Karpas-422 (cell line): ENCODE data around the gene ILK. TPM values are rescaled to one million over a fixed set of nuclear protein-coding genes. Genes with fewer than 3 reads are reported as not detected.
A peak's percentile ranks its signal among the peaks of the same experiment; 100 is the strongest.

Experiments
- DNase-seq: peaks from one replicate; pipeline ENCODE4 v3.0.0-alpha.2; 2015
- H2AFZ ChIP-seq: fragments of 200-600 bp; sonication (generic); 2 replicates; pipeline ENCODE4 v1.6.1; 2014; ENCODE audit warnings: antibody characterized with exemption, low read length, mixed read lengths
- H3K27ac ChIP-seq: fragments of 200-600 bp; sonication (generic); 2 replicates; pipeline ENCODE4 v1.5.1; 2014; ENCODE audit warnings: mild to moderate bottlenecking, low read length, moderate library complexity
- H3K27me3 ChIP-seq: fragments of 200-600 bp; sonication (generic); 2 replicates; pipeline ENCODE4 v1.6.1; 2014; ENCODE audit warnings: low read length, mixed read lengths
- H3K36me3 ChIP-seq: fragments of 200-600 bp; sonication (generic); 2 replicates; pipeline ENCODE4 v1.6.1; 2014; ENCODE audit warnings: low read length, mixed read lengths; ENCODE audit not compliant: insufficient read depth
- H3K4me1 ChIP-seq: fragments of 200-600 bp; sonication (generic); 2 replicates; pipeline ENCODE4 v1.6.1; 2014; ENCODE audit warnings: mild to moderate bottlenecking, low read length, mixed read lengths
- H3K4me2 ChIP-seq: fragments of 200-600 bp; sonication (generic); 2 replicates; pipeline ENCODE4 v1.6.1; 2014; ENCODE audit warnings: low read length, low read depth, mild to moderate bottlenecking; ENCODE audit not compliant: poor library complexity, severe bottlenecking
- H3K4me3 ChIP-seq: fragments of 200-600 bp; sonication (generic); 2 replicates; pipeline ENCODE4 v1.5.1; 2014; ENCODE audit warnings: mild to moderate bottlenecking, antibody characterized with exemption, low read length, mixed read lengths
- H3K79me2 ChIP-seq: fragments of 200-600 bp; sonication (generic); 2 replicates; pipeline ENCODE4 v1.6.1; 2014; ENCODE audit warnings: mild to moderate bottlenecking, low read length, mixed read lengths
- H3K9ac ChIP-seq: fragments of 200-600 bp; sonication (generic); 2 replicates; pipeline ENCODE4 v1.6.0; 2014; ENCODE audit warnings: low read length
- H3K9me2 ChIP-seq: fragments of 200-600 bp; sonication (generic), shearing (Covaris generic); replicated peaks from 2 replicates; pipeline ENCODE4 v1.6.0; 2014; ENCODE audit warnings: mild to moderate bottlenecking, low read length, moderate library complexity; ENCODE audit not compliant: insufficient read depth
- H3K9me3 ChIP-seq: fragments of 300-700, 200-600 bp; sonication (generic); 2 replicates; pipeline ENCODE4 v1.6.1; 2014; ENCODE audit warnings: low read length, mixed read lengths
- H4K20me1 ChIP-seq: fragments of 200-600 bp; sonication (generic); 2 replicates; pipeline ENCODE4 v1.6.1; 2014; ENCODE audit warnings: mild to moderate bottlenecking, antibody characterized with exemption, low read length, low read depth; ENCODE audit not compliant: insufficient read depth
- total RNA-seq: library from RNA; depleted of rRNA; stranded (reverse); fragments of >200 nt; shearing (Covaris generic); gene quantifications from 2 replicates; pipeline ENCODE4 v1.2.3, GENCODE V29; 2014; ENCODE audit warnings: low replicate concordance

ILK gene
- total RNA-seq, 1 experiment from 2014 or later: 48.6 TPM

GRCh38 chr11:6598555-6598954 is 5.0 kb upstream of the ILK start:
- Histone ChIP-seq H3K9me3 (no peaks in the 10 kb centered on the region), H3K36me3 (peaks cover 39% of the 10 kb centered on the region; the same call in 1 of the 2 replicates), H3K4me2 (no peak overlapping the region), H3K9me2 (no peaks in the 10 kb centered on the region), H3K4me1 (peaks cover 10% of the 10 kb centered on the region), H3K9ac (no peak overlapping the region), H3K27ac (no peak overlapping the region), H4K20me1 (peaks cover 19% of the 10 kb centered on the region; the same call in 1 of the 2 replicates), H2AFZ (no peak overlapping the region), H3K27me3 (no peaks in the 10 kb centered on the region), H3K79me2 (peaks cover 60% of the 10 kb centered on the region), H3K4me3 (no peak overlapping the region)
- no peak for DNase-seq

GRCh38 chr11:6599449-6599848 is 4.1 kb upstream of the ILK start:
- H3K79me2 ChIP-seq: peaks cover 69% of the 10 kb centered on the region
- no peak for DNase-seq
- peaks cover 19% of the 10 kb centered on the region; the same call in 1 of the 2 replicates for H4K20me1 ChIP-seq
- H3K9me3 ChIP-seq: no peaks in the 10 kb centered on the region
- H3K4me1 ChIP-seq: peaks cover 11% of the 10 kb centered on the region
- peaks cover 39% of the 10 kb centered on the region; the same call in 1 of the 2 replicates for H3K36me3 ChIP-seq
- H3K27me3 ChIP-seq: no peaks in the 10 kb centered on the region
- no peak overlapping the region for H3K4me2 ChIP-seq
- no peak overlapping the region for H3K27ac ChIP-seq
- no peaks in the 10 kb centered on the region for H3K9me2 ChIP-seq
- no peak overlapping the region for H3K4me3 ChIP-seq
- no peak overlapping the region for H2AFZ ChIP-seq
- H3K9ac ChIP-seq: no peak overlapping the region

- Histone ChIP-seq H3K36me3 (peaks cover 39% of the 10 kb centered on the region; the same call in 1 of the 2 replicates), H3K4me1 (peaks cover 16% of the 10 kb centered on the region), H2AFZ (no peak overlapping the region), H3K4me3 (no peak overlapping the region), H3K4me2 (no peak overlapping the region), H3K9me3 (no peaks in the 10 kb centered on the region), H3K79me2 (peaks cover 74% of the 10 kb centered on the region), H3K9ac (no peak overlapping the region), H3K27ac (no peak overlapping the region), H3K27me3 (no peaks in the 10 kb centered on the region), H4K20me1 (peaks cover 19% of the 10 kb centered on the region; the same call in 1 of the 2 replicates), H3K9me2 (no peaks in the 10 kb centered on the region)
- no peak for DNase-seq
These were observed 3.6 kb upstream of the ILK start for GRCh38 chr11:6599881-6600390.

- Histone ChIP-seq H3K36me3 (peaks cover 35% of the 10 kb centered on the region; the same call in 1 of the 2 replicates), H3K4me1 (peaks cover 27% of the 10 kb centered on the region), H3K4me2 (no peak overlapping the region), H3K9ac (no peak overlapping the region), H3K27me3 (no peaks in the 10 kb centered on the region), H3K79me2 (peaks cover 79% of the 10 kb centered on the region), H3K4me3 (no peak overlapping the region), H3K27ac (no peak overlapping the region), H3K9me2 (no peaks in the 10 kb centered on the region), H4K20me1 (peaks cover 19% of the 10 kb centered on the region; the same call in 1 of the 2 replicates), H2AFZ (no peak overlapping the region), H3K9me3 (no peaks in the 10 kb centered on the region)
- no peak for DNase-seq
These were observed 2.5 kb upstream of the ILK start for GRCh38 chr11:6601041-6601461.

- Histone ChIP-seq H3K9me2 (no peaks in the 10 kb centered on the region), H3K9ac (peak overlapping the region; percentile 90), H3K36me3 (peaks cover 23% of the 10 kb centered on the region; the same call in 1 of the 2 replicates), H3K9me3 (no peaks in the 10 kb centered on the region), H4K20me1 (peaks cover 19% of the 10 kb centered on the region; the same call in 1 of the 2 replicates), H3K27me3 (no peaks in the 10 kb centered on the region), H3K79me2 (peaks cover 92% of the 10 kb centered on the region), H3K4me2 (peak overlapping the region; percentile 96), H2AFZ (no peak overlapping the region), H3K27ac (peak overlapping the region; percentile 20; the same call in 1 of the 2 replicates), H3K4me1 (peaks cover 40% of the 10 kb centered on the region), H3K4me3 (peak overlapping the region; percentile 96)
- DNase-seq: no peak
These were observed 1.3 kb upstream of the ILK start for GRCh38 chr11:6602096-6602940.

GRCh38 chr11:6604081-6604626 is 580 bp downstream of the ILK start:
- H3K4me3 ChIP-seq: peak overlapping the region; percentile 96
- H3K9me2 ChIP-seq: no peaks in the 10 kb centered on the region
- H3K79me2 ChIP-seq: peaks cover 86% of the 10 kb centered on the region
- H3K4me2 ChIP-seq: peak overlapping the region; percentile 96
- peaks cover 27% of the 10 kb centered on the region for H3K36me3 ChIP-seq
- H3K9ac ChIP-seq: peak overlapping the region; percentile 90
- H3K27ac ChIP-seq: peak overlapping the region; percentile 57
- no peaks in the 10 kb centered on the region for H3K27me3 ChIP-seq
- H2AFZ ChIP-seq: peak overlapping the region; percentile 64; the same call in 1 of the 2 replicates
- H4K20me1 ChIP-seq: peaks cover 16% of the 10 kb centered on the region; the same call in 1 of the 2 replicates
- no peaks in the 10 kb centered on the region for H3K9me3 ChIP-seq
- DNase-seq: peak; percentile 82
- peaks cover 50% of the 10 kb centered on the region for H3K4me1 ChIP-seq

GRCh38 chr11:6604790-6605189 is 1.2 kb downstream of the ILK start:
- H3K4me2 ChIP-seq: peak overlapping the region; percentile 96
- no peak overlapping the region for H2AFZ ChIP-seq
- peaks cover 26% of the 10 kb centered on the region for H3K36me3 ChIP-seq
- peak overlapping the region; percentile 90 for H3K9ac ChIP-seq
- DNase-seq: no peak
- H3K4me3 ChIP-seq: peak overlapping the region; percentile 96
- H3K9me2 ChIP-seq: no peaks in the 10 kb centered on the region
- H3K27ac ChIP-seq: peak overlapping the region; percentile 57
- H3K4me1 ChIP-seq: peaks cover 50% of the 10 kb centered on the region
- H3K79me2 ChIP-seq: peaks cover 80% of the 10 kb centered on the region
- H4K20me1 ChIP-seq: peaks cover 16% of the 10 kb centered on the region; the same call in 1 of the 2 replicates
- H3K27me3 ChIP-seq: no peaks in the 10 kb centered on the region
- no peaks in the 10 kb centered on the region for H3K9me3 ChIP-seq
